IMR-90 (cell line): ENCODE results near the gene TRIM40. TPM values are rescaled to one million over a fixed set of nuclear protein-coding genes. Genes with fewer than 3 reads are reported as not detected.

ENCODE experiments used
- ATAC-seq: fragments of 200-7000 bp; cut with Tn5 transposase; 2 replicates; pipeline ENCODE4 v1.9.1; 2020; ENCODE audit warnings: low read depth, mild to moderate bottlenecking, moderate library complexity
- BruUV-seq: library from RNA; stranded (reverse); fragments of 400-500 nt; replicated peaks from 2 replicates; lab custom pipeline; 2021; lab: Mats Ljungman, UMichigan
- CTCF ChIA-PET: fragments of 300-600 bp; formaldehyde crosslinking; extraction: SDS; loops from one replicate; lab custom pipeline; 2021; ENCODE audit warnings: antibody characterized with exemption; lab: Yijun Ruan, JAX
- POLR2A ChIA-PET: fragments of 300-600 bp; sonication (Branson Sonifier 250); formaldehyde crosslinking; loops from one replicate; lab custom pipeline; 2022; ENCODE audit warnings: antibody characterized with exemption; ENCODE audit not compliant: unreplicated experiment; lab: Charles Lee
- DNase-seq: peaks from one replicate; pipeline ENCODE4 v3.0.0; 2013
- H2AFZ ChIP-seq: replicated peaks from 2 replicates; pipeline ENCODE3; 2013; ENCODE audit warnings: low read length, mild to moderate bottlenecking; ENCODE audit not compliant: poor library complexity
- H2AK5ac ChIP-seq: 2 replicates; pipeline ENCODE4 v1.6.1; 2013; ENCODE audit warnings: low read depth, low read length, inconsistent platforms
- H2AK9ac ChIP-seq: replicated peaks from 2 replicates; pipeline ENCODE3; 2013; ENCODE audit warnings: mild to moderate bottlenecking, low read depth, low read length, moderate library complexity; ENCODE audit not compliant: poor library complexity
- H2BK120ac ChIP-seq: 2 replicates; pipeline ENCODE4 v1.6.1; 2013; ENCODE audit warnings: low read depth, low read length, inconsistent platforms
- H2BK15ac ChIP-seq: 3 replicates; pipeline ENCODE4 v1.6.1; 2013; ENCODE audit warnings: low read depth, low read length, inconsistent platforms
- H2BK20ac ChIP-seq: 2 replicates; pipeline ENCODE4 v1.6.1; 2013; ENCODE audit warnings: low read depth, mild to moderate bottlenecking, inconsistent platforms, low read length, moderate library complexity
- H2BK5ac ChIP-seq: 2 replicates; pipeline ENCODE4 v1.6.1; 2013; ENCODE audit warnings: mild to moderate bottlenecking, low read depth, low read length, inconsistent platforms; ENCODE audit not compliant: poor library complexity, severe bottlenecking
- H3K14ac ChIP-seq: replicated peaks from 2 replicates; pipeline ENCODE4 v1.6.1; 2013; ENCODE audit warnings: low read depth, low read length, inconsistent platforms
- H3K18ac ChIP-seq: 2 replicates; pipeline ENCODE4 v1.6.1; 2013; ENCODE audit warnings: low read depth, low read length, control low read depth
- H3K23ac ChIP-seq: 2 replicates; pipeline ENCODE4 v1.6.1; 2013; ENCODE audit warnings: low read depth, low read length, inconsistent platforms
- H3K27ac ChIP-seq: 2 replicates; pipeline ENCODE4 v1.5.1; 2013; ENCODE audit warnings: mild to moderate bottlenecking, control low read depth, low read length; ENCODE audit not compliant: insufficient read depth
- H3K27me3 ChIP-seq: 2 replicates; pipeline ENCODE4 v1.6.1; 2013; ENCODE audit warnings: low read length; ENCODE audit not compliant: control insufficient read depth, insufficient read depth
- H3K36me3 ChIP-seq: 2 replicates; pipeline ENCODE4 v1.6.1; 2013; ENCODE audit warnings: low read length, mixed read lengths; ENCODE audit not compliant: control insufficient read depth, insufficient read depth
- H3K4ac ChIP-seq: 2 replicates; pipeline ENCODE4 v1.6.1; 2013; ENCODE audit warnings: low read depth, low read length, inconsistent platforms
- H3K4me1 ChIP-seq: 2 replicates; pipeline ENCODE4 v1.6.1; 2013; ENCODE audit warnings: low read length, mixed read lengths; ENCODE audit not compliant: control insufficient read depth, insufficient read depth
- H3K4me2 ChIP-seq: 2 replicates; pipeline ENCODE4 v1.6.1; 2013; ENCODE audit warnings: low read depth, mild to moderate bottlenecking, control low read depth, low read length, moderate library complexity
- H3K4me3 ChIP-seq: 2 replicates; pipeline ENCODE4 v1.5.1; 2013; ENCODE audit warnings: low read depth, mild to moderate bottlenecking, control low read depth, low read length, moderate library complexity; ENCODE audit not compliant: insufficient read depth
- H3K56ac ChIP-seq: 2 replicates; pipeline ENCODE4 v1.6.1; 2013; ENCODE audit warnings: low read length, inconsistent platforms; ENCODE audit not compliant: insufficient read depth; ENCODE audit errors: extremely low read depth
- H3K79me1 ChIP-seq, 2 experiments: 2 replicates each; pipeline ENCODE4 v1.6.1; 2013; ENCODE audit warnings: low read length in 2 of 2, inconsistent platforms in 1 of 2, low read depth in 1 of 2
- H3K9ac ChIP-seq: 2 replicates; pipeline ENCODE4 v1.6.1; 2013; ENCODE audit warnings: low read depth, low read length, control low read depth
- H3K9me1 ChIP-seq: 2 replicates; pipeline ENCODE4 v1.6.1; 2013; ENCODE audit warnings: low read length, inconsistent platforms; ENCODE audit not compliant: insufficient read depth
- H3K9me3 ChIP-seq: 2 replicates; pipeline ENCODE4 v1.6.1; 2013; ENCODE audit warnings: low read length; ENCODE audit not compliant: control insufficient read depth, insufficient read depth
- H4K20me1 ChIP-seq: 2 replicates; pipeline ENCODE4 v1.6.1; 2013; ENCODE audit warnings: low read length, inconsistent platforms; ENCODE audit not compliant: insufficient read depth
- H4K5ac ChIP-seq: 2 replicates; pipeline ENCODE4 v1.6.1; 2013; ENCODE audit warnings: mild to moderate bottlenecking, low read depth, low read length, control low read depth
- H4K8ac ChIP-seq, 2 experiments: 2 replicates each; pipeline ENCODE4 v1.6.1; 2013; ENCODE audit warnings: low read depth in 2 of 2, low read length in 2 of 2, control low read depth in 1 of 2, inconsistent platforms in 1 of 2
- H4K91ac ChIP-seq: 2 replicates; pipeline ENCODE4 v1.6.1; 2013; ENCODE audit warnings: low read depth, low read length, inconsistent platforms; ENCODE audit not compliant: insufficient read depth
- BHLHE40 ChIP-seq: fragments of 150-350 bp; IDR thresholded peaks from 2 replicates; pipeline ENCODE4 v1.6.1; 2016; ENCODE audit warnings: mild to moderate bottlenecking, low read depth, low read length
- CEBPB ChIP-seq: IDR thresholded peaks from 2 replicates; pipeline ENCODE4 v1.6.1; 2012; ENCODE audit warnings: low read depth, low read length, improper control_type of control experiment
- MAFK ChIP-seq: IDR thresholded peaks from 2 replicates; pipeline ENCODE4 v1.6.1; 2012; ENCODE audit warnings: low read depth, low read length, improper control_type of control experiment
- MAZ ChIP-seq: IDR thresholded peaks from 2 replicates; pipeline ENCODE4 v1.6.1; 2012; ENCODE audit warnings: low read depth, mild to moderate bottlenecking, low read length, improper control_type of control experiment, moderate library complexity, borderline replicate concordance
- MXI1 ChIP-seq: IDR thresholded peaks from 2 replicates; pipeline ENCODE4 v1.6.1; 2012; ENCODE audit warnings: low read depth, mild to moderate bottlenecking, low read length, moderate library complexity, borderline replicate concordance
- NFE2L2 ChIP-seq: fragments of 150-350 bp; IDR thresholded peaks from 2 replicates; pipeline ENCODE4 v1.6.1; 2016; ENCODE audit warnings: low read depth, mild to moderate bottlenecking, low read length
- RAD21 ChIP-seq: IDR thresholded peaks from 2 replicates; pipeline ENCODE4 v1.6.1; 2012; ENCODE audit warnings: low read length, improper control_type of control experiment
- RCOR1 ChIP-seq: IDR thresholded peaks from 2 replicates; pipeline ENCODE4 v1.6.1; 2012; ENCODE audit warnings: mild to moderate bottlenecking, low read length, improper control_type of control experiment; ENCODE audit not compliant: insufficient replicate concordance
- RFX5 ChIP-seq: IDR thresholded peaks from 2 replicates; pipeline ENCODE4 v1.8.0; 2012; ENCODE audit warnings: low read depth, mild to moderate bottlenecking, low read length, moderate library complexity
- SMC3 ChIP-seq: fragments of 150-350 bp; IDR thresholded peaks from 2 replicates; pipeline ENCODE4 v1.6.1; 2016; ENCODE audit warnings: low read depth, mild to moderate bottlenecking, antibody characterized with exemption, low read length, moderate library complexity
- WGBS, 2 experiments: methylation state at CpG; one replicate each; pipeline versions ENCODE4 v1.1.5 to v1.1.7; 2013; ENCODE audit warnings: missing lambda C conversion rate in 2 of 2; ENCODE audit not compliant: insufficient read length in 1 of 2; ENCODE audit errors: extremely low coverage in 2 of 2; 5-methylcytosine and 5-hydroxymethylcytosine counted together
- dilution Hi-C: fragments of 300-500 bp; cut with HindIII; formaldehyde crosslinking; loops from one replicate; pipeline ENCODE4 v1.14.3; 2018; ENCODE audit warnings: low sequenced_read_pairs; ENCODE audit not compliant: unreplicated experiment
- in situ Hi-C: fragments of 300-500 bp; cut with MboI; formaldehyde crosslinking; loops from 3 replicates; pipeline ENCODE4 v1.14.3; 2019; ENCODE audit warnings: low sequenced_read_pairs, inconsistent platforms, mixed read lengths
- intact Hi-C: fragments of 100-400 bp; cut with micrococcal nuclease; formaldehyde crosslinking; loops from 2 replicates; pipeline ENCODE4 v1.10.0; 2022
- polyA plus RNA-seq, 3 experiments: library from polyadenylated mRNA; depleted of rRNA; stranded (reverse); fragments of >200 nt; gene quantifications; 2 replicates each; pipeline ENCODE4 v1.2.3, GENCODE V29; 2012; ENCODE audit warnings: low replicate concordance in 1 of 3
- total RNA-seq: library from RNA; depleted of rRNA; stranded (reverse); fragments of >200 nt; gene quantifications from 2 replicates; pipeline ENCODE4 v1.2.3, GENCODE V29; 2012
- TF ChIP-seq, protein P1 (sequence below): fragments of 150-350 bp; IDR thresholded peaks from 2 replicates; pipeline ENCODE4 v1.6.1; 2016; ENCODE audit warnings: low read depth, mild to moderate bottlenecking, low read length, moderate library complexity, borderline replicate concordance
- TF ChIP-seq, protein P2 (sequence below): conservative IDR thresholded peaks from 2 replicates; pipeline ENCODE4 v1.5.1; 2012; ENCODE audit warnings: mild to moderate bottlenecking, low read depth, low read length, improper control_type of control experiment

The TRIM40 gene
- total and polyA plus RNA-seq, 2 of the 4 experiments (the other 2 are of a cell fraction): not detected

DNA sequence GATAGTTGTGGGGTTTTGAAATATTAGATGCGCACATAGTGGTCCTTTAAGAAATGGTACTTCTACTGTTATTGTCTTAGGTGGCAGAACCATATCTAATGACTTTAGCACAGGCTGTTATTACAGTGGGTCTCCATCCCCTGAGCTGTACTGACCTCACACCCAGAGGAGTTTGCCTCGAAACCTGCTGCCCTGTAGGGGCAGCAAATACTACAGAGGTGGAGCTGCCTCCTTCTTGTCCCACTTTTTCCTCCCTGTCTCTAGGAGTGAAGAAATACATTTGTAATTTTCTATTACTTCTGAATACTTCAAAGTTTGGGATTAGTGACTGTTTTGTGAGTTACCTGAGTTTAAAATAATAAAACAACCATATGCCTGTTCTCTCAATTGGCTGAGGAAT lies 31.3 kb upstream of the TRIM40 start (continued):
- TF ChIP-seq, protein P1, sequence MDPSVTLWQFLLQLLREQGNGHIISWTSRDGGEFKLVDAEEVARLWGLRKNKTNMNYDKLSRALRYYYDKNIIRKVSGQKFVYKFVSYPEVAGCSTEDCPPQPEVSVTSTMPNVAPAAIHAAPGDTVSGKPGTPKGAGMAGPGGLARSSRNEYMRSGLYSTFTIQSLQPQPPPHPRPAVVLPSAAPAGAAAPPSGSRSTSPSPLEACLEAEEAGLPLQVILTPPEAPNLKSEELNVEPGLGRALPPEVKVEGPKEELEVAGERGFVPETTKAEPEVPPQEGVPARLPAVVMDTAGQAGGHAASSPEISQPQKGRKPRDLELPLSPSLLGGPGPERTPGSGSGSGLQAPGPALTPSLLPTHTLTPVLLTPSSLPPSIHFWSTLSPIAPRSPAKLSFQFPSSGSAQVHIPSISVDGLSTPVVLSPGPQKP: no peak

DNA sequence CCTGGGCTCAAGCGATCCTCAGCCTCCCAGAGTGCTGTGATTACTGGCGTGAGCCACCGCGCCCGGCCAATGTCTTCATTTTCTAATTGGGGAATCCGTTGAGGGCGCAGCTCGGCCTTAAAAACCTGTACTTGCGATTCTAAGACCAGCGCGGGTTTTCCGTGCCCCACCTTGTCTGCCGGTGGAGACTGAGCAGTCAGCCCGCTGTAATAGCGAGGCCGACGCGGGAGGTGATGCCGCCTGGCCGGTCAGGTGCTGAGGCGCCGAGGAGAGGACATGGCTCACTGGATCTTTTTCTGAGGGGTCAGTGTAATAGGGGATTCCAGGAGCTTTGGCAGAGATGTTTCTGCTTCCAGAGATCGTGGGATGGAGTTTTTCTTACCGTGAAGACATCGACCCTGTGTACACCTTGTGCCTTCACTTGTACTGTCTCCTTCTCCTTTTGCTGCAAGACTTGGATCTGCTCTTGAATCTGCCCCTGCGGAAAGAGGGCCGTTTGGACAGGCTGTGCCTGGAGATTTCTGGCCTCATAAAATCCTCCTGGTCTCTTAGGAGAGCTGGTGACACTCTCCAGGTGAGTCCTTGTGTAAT lies 24.6 kb upstream of the TRIM40 start:
- Histone ChIP-seq H2AK9ac (no peak overlapping the region), H2BK120ac (no peak overlapping the region), H3K9ac (no peak overlapping the region), H2BK20ac (no peak overlapping the region), H3K4me2 (no peak overlapping the region), H4K8ac (no peak overlapping the region), H3K4me1 (no peaks in the 10 kb centered on the region), H3K4me3 (no peak overlapping the region), H3K27me3 (peaks cover 52% of the 10 kb centered on the region), H2BK15ac (no peak overlapping the region), H3K18ac (no peak overlapping the region), H3K23ac (no peak overlapping the region), H3K4ac (no peak overlapping the region), H2AK5ac (no peak overlapping the region), H3K9me3 (peaks cover 2% of the 10 kb centered on the region; the same call in 1 of the 2 replicates), H4K20me1 (no peaks in the 10 kb centered on the region), H3K9me1 (no peaks in the 10 kb centered on the region), H3K56ac (no peak overlapping the region), H3K14ac (no peak overlapping the region), H2BK5ac (no peak overlapping the region), H3K79me1 (no peaks in the 10 kb centered on the region), H2AFZ (no peak overlapping the region), H3K27ac (no peak overlapping the region), H3K36me3 (no peaks in the 10 kb centered on the region), H4K91ac (no peak overlapping the region), H4K5ac (no peak overlapping the region)
- no TSS peak for BruUV-seq
- intact Hi-C loops: no loop called here
- TF ChIP-seq RAD21 (no peak), BHLHE40 (no peak), MAFK (no peak), RCOR1 (no peak), MAZ (no peak), SMC3 (no peak), MXI1 (no peak), RFX5 (no peak), NFE2L2 (no peak), CEBPB (no peak)
- TF ChIP-seq, protein P2, sequence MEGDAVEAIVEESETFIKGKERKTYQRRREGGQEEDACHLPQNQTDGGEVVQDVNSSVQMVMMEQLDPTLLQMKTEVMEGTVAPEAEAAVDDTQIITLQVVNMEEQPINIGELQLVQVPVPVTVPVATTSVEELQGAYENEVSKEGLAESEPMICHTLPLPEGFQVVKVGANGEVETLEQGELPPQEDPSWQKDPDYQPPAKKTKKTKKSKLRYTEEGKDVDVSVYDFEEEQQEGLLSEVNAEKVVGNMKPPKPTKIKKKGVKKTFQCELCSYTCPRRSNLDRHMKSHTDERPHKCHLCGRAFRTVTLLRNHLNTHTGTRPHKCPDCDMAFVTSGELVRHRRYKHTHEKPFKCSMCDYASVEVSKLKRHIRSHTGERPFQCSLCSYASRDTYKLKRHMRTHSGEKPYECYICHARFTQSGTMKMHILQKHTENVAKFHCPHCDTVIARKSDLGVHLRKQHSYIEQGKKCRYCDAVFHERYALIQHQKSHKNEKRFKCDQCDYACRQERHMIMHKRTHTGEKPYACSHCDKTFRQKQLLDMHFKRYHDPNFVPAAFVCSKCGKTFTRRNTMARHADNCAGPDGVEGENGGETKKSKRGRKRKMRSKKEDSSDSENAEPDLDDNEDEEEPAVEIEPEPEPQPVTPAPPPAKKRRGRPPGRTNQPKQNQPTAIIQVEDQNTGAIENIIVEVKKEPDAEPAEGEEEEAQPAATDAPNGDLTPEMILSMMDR: no peak
- ATAC-seq (no peak), DNase-seq (no peak)
- 34% methylated on average over 20 of the region's 27 CpGs; no CpG with 5 or more reads in 1 of the 2 experiments for WGBS, 2 experiments
- in situ Hi-C loops: no loop called here
- ChIA-PET CTCF (interaction anchor here (1.1 kb wide), 1 partner anchor 20 kb away, joined by 3 read pairs; no protein-coding TSS in a partner anchor), POLR2A (no interaction called here)
- dilution Hi-C loops: no loop called here
